Measurements from ENCODE around the gene TANGO2. TPM values are rescaled to one million over a fixed set of nuclear protein-coding genes. Genes with fewer than 3 reads are reported as not detected.

TANGO2 gene
- total and polyA plus RNA-seq, 10 of the 15 experiments (the other 5 are each of a cell fraction or from before 2014, with no cell fraction given) = 4.0 to 24.8 (median 20.9) TPM

DNA sequence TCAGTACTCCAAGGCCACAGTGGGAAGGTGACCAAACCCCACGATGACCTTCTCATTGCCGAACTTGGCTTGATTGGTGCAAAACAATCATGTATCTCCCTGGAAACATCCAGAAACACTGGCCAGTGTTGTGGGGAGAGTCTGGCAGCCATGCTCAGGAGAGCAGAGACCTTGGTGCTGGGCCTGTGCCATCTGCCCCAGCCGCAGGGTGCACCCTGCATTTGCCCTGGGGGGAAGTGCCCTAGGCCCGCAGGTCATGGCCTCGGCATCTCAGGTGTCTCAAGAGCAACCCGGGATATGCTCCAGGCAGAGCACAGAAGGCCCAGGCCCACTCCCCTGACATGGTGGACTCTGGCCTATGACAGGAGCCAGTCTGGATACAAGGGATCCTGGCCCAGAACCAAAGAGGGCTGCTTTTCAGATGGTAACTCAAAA is 28.0 kb upstream of the TANGO2 start (continued):
- TF ChIP-seq, protein P1, sequence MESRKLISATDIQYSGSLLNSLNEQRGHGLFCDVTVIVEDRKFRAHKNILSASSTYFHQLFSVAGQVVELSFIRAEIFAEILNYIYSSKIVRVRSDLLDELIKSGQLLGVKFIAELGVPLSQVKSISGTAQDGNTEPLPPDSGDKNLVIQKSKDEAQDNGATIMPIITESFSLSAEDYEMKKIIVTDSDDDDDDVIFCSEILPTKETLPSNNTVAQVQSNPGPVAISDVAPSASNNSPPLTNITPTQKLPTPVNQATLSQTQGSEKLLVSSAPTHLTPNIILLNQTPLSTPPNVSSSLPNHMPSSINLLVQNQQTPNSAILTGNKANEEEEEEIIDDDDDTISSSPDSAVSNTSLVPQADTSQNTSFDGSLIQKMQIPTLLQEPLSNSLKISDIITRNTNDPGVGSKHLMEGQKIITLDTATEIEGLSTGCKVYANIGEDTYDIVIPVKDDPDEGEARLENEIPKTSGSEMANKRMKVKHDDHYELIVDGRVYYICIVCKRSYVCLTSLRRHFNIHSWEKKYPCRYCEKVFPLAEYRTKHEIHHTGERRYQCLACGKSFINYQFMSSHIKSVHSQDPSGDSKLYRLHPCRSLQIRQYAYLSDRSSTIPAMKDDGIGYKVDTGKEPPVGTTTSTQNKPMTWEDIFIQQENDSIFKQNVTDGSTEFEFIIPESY (IDR thresholded peaks at IDR 0.05) = no peak
- TF ChIP-seq SMC3 (IDR thresholded peaks at IDR 0.05; ENCODE audit: borderline replicate concordance, low read length) (no peak), SIN3A (IDR thresholded peaks at IDR 0.05; ENCODE audit: low read depth, low read length) (no peak)

DNA sequence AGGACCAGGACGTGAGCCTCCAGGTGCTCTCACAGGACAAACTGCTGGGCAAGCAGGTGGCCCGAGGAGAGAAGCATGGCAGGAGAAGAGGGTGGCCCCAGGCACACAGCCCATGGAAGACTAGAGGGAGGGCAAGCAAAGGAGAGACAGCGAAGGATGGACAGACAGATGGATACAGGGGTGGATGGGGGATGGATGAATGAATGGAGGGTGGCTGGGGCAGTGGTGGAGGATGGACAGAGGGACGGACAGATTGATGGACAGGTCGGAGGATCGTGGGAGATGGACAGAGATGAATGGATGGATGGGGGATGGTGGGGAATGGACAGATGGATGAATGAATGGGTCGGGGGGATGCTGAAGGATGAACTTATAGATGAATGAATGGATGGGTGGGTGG is 27.0 kb upstream of the TANGO2 start:
- Histone ChIP-seq H3K9ac (ENCODE audit: control insufficient read depth, insufficient read depth, low read length) (no peak overlapping the region), H4K20me1 (ENCODE audit: control insufficient read depth, insufficient read depth) (no peaks in the 10 kb centered on the region), H3K79me2 (ENCODE audit: control insufficient read depth, insufficient read depth, low read length) (no peaks in the 10 kb centered on the region), H3K4me2 (ENCODE audit: control insufficient read depth, insufficient read depth) (no peak overlapping the region), H3K4me3 (no peak overlapping the region), H3K27me3 (replicated peaks in 1 of 2; ENCODE audit: control insufficient read depth in 2 of 2, insufficient read depth in 2 of 2, low read length in 1 of 2) (no peaks in the 10 kb centered on the region; a peak in 3 of 4 replicates), H3K27ac (ENCODE audit: control insufficient read depth, insufficient read depth) (no peak overlapping the region), H3K36me3 (ENCODE audit: control insufficient read depth in 2 of 2, insufficient read depth in 2 of 2, low read length in 1 of 2) (no peaks in the 10 kb centered on the region), H2AFZ (ENCODE audit: control insufficient read depth, low read depth, low read length) (no peak overlapping the region), H3K9me3 (replicated peaks; ENCODE audit: control insufficient read depth, insufficient read depth, low read length) (no peaks in the 10 kb centered on the region), H3K4me1 (ENCODE audit: control insufficient read depth, insufficient read depth, low read length) (no peaks in the 10 kb centered on the region)
- no TSS peak for BruUV-seq (replicated peaks)
- in situ Hi-C loops (cut with MboI) (no loop called here), intact Hi-C loops (cut with micrococcal nuclease; ENCODE audit: unreplicated experiment) (no loop called here)
- TF ChIP-seq HDAC2 (IDR thresholded peaks at IDR 0.05) = no peak
- TF ChIP-seq POLR2A (IDR thresholded peaks at IDR 0.05; ENCODE audit: low read depth, low read length) = no peak
- TF ChIP-seq HDGF (IDR thresholded peaks at IDR 0.05) = no peak
- no peak for TF ChIP-seq POLR2AphosphoS2 (IDR thresholded peaks at IDR 0.05; ENCODE audit: low read depth, low read length)
- no peak for TF ChIP-seq CHD1 (IDR thresholded peaks at IDR 0.05; ENCODE audit: low read depth, low read length)
- TF ChIP-seq KDM1A (IDR thresholded peaks at IDR 0.05; ENCODE audit: borderline replicate concordance) = no peak
- TF ChIP-seq STAT3 (IDR thresholded peaks at IDR 0.05; ENCODE audit: low read depth, low read length) = no peak
- TF ChIP-seq MTA3 (IDR thresholded peaks at IDR 0.05; ENCODE audit: borderline replicate concordance, low read length) = no peak
- no peak for TF ChIP-seq SREBF2 (IDR thresholded peaks at IDR 0.05; ENCODE audit: low read length)
- TF ChIP-seq STAT1 (conservative IDR thresholded peaks at IDR 0.05) = no peak
- TF ChIP-seq, protein P2, sequence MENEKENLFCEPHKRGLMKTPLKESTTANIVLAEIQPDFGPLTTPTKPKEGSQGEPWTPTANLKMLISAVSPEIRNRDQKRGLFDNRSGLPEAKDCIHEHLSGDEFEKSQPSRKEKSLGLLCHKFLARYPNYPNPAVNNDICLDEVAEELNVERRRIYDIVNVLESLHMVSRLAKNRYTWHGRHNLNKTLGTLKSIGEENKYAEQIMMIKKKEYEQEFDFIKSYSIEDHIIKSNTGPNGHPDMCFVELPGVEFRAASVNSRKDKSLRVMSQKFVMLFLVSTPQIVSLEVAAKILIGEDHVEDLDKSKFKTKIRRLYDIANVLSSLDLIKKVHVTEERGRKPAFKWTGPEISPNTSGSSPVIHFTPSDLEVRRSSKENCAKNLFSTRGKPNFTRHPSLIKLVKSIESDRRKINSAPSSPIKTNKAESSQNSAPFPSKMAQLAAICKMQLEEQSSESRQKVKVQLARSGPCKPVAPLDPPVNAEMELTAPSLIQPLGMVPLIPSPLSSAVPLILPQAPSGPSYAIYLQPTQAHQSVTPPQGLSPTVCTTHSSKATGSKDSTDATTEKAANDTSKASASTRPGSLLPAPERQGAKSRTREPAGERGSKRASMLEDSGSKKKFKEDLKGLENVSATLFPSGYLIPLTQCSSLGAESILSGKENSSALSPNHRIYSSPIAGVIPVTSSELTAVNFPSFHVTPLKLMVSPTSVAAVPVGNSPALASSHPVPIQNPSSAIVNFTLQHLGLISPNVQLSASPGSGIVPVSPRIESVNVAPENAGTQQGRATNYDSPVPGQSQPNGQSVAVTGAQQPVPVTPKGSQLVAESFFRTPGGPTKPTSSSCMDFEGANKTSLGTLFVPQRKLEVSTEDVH (IDR thresholded peaks at IDR 0.05; ENCODE audit: low read depth, partially characterized antibody) = no peak
- TF ChIP-seq BMI1 (IDR thresholded peaks at IDR 0.05; ENCODE audit: borderline replicate concordance) = no peak
- TF ChIP-seq, protein P3, sequence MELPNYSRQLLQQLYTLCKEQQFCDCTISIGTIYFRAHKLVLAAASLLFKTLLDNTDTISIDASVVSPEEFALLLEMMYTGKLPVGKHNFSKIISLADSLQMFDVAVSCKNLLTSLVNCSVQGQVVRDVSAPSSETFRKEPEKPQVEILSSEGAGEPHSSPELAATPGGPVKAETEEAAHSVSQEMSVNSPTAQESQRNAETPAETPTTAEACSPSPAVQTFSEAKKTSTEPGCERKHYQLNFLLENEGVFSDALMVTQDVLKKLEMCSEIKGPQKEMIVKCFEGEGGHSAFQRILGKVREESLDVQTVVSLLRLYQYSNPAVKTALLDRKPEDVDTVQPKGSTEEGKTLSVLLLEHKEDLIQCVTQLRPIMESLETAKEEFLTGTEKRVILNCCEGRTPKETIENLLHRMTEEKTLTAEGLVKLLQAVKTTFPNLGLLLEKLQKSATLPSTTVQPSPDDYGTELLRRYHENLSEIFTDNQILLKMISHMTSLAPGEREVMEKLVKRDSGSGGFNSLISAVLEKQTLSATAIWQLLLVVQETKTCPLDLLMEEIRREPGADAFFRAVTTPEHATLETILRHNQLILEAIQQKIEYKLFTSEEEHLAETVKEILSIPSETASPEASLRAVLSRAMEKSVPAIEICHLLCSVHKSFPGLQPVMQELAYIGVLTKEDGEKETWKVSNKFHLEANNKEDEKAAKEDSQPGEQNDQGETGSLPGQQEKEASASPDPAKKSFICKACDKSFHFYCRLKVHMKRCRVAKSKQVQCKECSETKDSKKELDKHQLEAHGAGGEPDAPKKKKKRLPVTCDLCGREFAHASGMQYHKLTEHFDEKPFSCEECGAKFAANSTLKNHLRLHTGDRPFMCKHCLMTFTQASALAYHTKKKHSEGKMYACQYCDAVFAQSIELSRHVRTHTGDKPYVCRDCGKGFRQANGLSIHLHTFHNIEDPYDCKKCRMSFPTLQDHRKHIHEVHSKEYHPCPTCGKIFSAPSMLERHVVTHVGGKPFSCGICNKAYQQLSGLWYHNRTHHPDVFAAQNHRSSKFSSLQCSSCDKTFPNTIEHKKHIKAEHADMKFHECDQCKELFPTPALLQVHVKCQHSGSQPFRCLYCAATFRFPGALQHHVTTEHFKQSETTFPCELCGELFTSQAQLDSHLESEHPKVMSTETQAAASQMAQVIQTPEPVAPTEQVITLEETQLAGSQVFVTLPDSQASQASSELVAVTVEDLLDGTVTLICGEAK (IDR thresholded peaks at IDR 0.05; ENCODE audit: borderline replicate concordance) = no peak
- FAIRE-seq (no peak), DNase-seq (ENCODE audit: low read depth, low spot score) (no peak), ATAC-seq (no peak)
- POLR2A ChIA-PET = no interaction called here
- RAD21 ChIA-PET (ENCODE audit: unreplicated experiment) = no interaction called here
- SMC1A ChIA-PET (ENCODE audit: uncharacterized antibody, unreplicated experiment) = no interaction called here
- WGBS (ENCODE audit: insufficient coverage, insufficient replicate concordance, low lambda C conversion rate, missing lambda C conversion rate) = 16% methylated on average over 7 of the region's 7 CpGs
- CTCF ChIA-PET = no interaction called here
